ENCODE results near the gene BAZ2B. TPM values are rescaled to one million over a fixed set of nuclear protein-coding genes. Genes with fewer than 3 reads are reported as not detected.

The BAZ2B gene
- polyA plus RNA-seq, 1 of the 3 experiments (the other 2 are of a cell fraction) = 10.2 TPM

- Histone ChIP-seq H3K4me3 (ENCODE audit: low read depth in 2 of 2, low read length in 1 of 2) (no peak overlapping the region), H3K9me2 (no peaks in the 10 kb centered on the region), H4K20me1 (ENCODE audit: insufficient read depth) (no peaks in the 10 kb centered on the region), H3K27ac (ENCODE audit: low read depth in 2 of 2, low read length in 1 of 2) (no peak overlapping the region), H3K4me1 (ENCODE audit: control insufficient read depth in 1 of 2, insufficient read depth in 2 of 2, low read depth in 1 of 2, low read length in 1 of 2) (no peaks in the 10 kb centered on the region), H3K27me3 (ENCODE audit: insufficient read depth) (no peaks in the 10 kb centered on the region), H3K9ac (no peak overlapping the region), H3K79me2 (ENCODE audit: insufficient read depth) (no peaks in the 10 kb centered on the region; the same call in 1 of the 2 replicates), H3F3A (replicated peaks; ENCODE audit: insufficient read depth) (no peaks in the 10 kb centered on the region), H2AFZ (ENCODE audit: low read depth) (no peak overlapping the region), H3K4me2 (no peak overlapping the region), H3K36me3 (replicated peaks in 1 of 2; ENCODE audit: control insufficient read depth in 1 of 2, insufficient read depth in 2 of 2, low read length in 1 of 2) (peaks cover 17 to 23% of the 10 kb centered on the region in 2 experiments), H3K9me3 (no peaks in the 10 kb centered on the region)
- TF ChIP-seq GATA2 (CRISPR knock-in tag; IDR thresholded peaks at IDR 0.05) (no peak), RCOR1 (IDR thresholded peaks at IDR 0.05; ENCODE audit: low read length) (no peak), MEF2A (IDR thresholded peaks at IDR 0.05; ENCODE audit: borderline replicate concordance, low read depth) (no peak)
- POLR2A ChIA-PET = no interaction called here
- CTCF ChIA-PET = no interaction called here
- 95% methylated on average over 4 of the region's 4 CpGs for WGBS (ENCODE audit: low lambda C conversion rate)
- no peak for DNase-seq
Observed at GRCh38 chr2:159270744-159271379, 345.5 kb downstream of the BAZ2B start.

Small RNAs within 50 kb of the gene (small RNA-seq; reads per million reads assigned to genes)
- gene RF00019 = 0 reads per million in 7 experiments

Other genes starting within 250 kb of the BAZ2B start
- 18.4 and 20.3 TPM in 2 replicates for gene MARCHF7, start 96.0 kb upstream of the BAZ2B start, polyA plus RNA-seq (2012; rRNA removed)
- gene CD302, start 181.7 kb upstream of the BAZ2B start, polyA plus RNA-seq (2012; rRNA removed) = 4.4 and 5.1 TPM in 2 replicates